Loucy (cell line): ENCODE data around the gene GPR61.

ENCODE experiments used
- EZH2phosphoT487 ChIP-seq: fragments of 200-600 bp; IDR thresholded peaks from 2 replicates; pipeline ENCODE4 v1.6.1; 2018; ENCODE audit warnings: antibody characterized with exemption, mild to moderate bottlenecking, moderate library complexity, borderline replicate concordance
- TF ChIP-seq, protein P1 (sequence below): fragments of 200-600 bp; sonication (generic); conservative IDR thresholded peaks from 2 replicates; pipeline ENCODE4 v1.5.1; 2014; ENCODE audit warnings: mild to moderate bottlenecking, antibody characterized with exemption, low read length

DNA sequence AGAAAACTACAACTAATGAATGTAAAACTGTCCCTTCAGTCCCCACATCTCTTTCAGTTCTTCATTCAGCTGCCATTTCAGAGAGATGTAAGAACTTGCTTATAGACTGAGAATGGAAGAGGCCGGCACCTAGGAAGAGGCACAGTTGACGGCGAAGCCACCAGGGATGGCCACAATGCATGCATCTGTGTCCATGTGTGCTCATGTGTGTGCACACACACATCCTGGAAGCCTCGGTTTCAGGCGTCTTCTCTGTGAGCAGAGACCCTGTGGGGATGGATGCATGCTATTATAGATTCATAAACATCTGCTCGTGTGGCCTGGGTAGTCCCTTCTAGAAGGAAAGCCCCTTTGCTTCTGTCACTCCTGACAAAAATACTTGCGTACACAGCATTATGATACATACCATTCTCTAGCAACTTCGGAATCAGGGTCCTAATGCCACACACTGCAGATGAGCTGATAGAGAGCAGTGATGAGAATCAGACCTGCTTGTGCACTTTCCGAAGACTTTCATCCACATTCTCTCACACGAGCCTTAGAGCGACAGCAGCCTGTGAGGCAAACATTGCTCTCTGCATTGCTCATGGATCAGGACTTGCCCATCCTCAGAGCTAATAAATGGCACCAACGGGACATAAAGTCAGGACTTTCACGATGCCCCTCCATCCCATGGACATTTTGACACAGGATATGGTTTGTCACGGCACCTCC is 12.4 kb upstream of the GPR61 start:
- TF ChIP-seq, protein P1, sequence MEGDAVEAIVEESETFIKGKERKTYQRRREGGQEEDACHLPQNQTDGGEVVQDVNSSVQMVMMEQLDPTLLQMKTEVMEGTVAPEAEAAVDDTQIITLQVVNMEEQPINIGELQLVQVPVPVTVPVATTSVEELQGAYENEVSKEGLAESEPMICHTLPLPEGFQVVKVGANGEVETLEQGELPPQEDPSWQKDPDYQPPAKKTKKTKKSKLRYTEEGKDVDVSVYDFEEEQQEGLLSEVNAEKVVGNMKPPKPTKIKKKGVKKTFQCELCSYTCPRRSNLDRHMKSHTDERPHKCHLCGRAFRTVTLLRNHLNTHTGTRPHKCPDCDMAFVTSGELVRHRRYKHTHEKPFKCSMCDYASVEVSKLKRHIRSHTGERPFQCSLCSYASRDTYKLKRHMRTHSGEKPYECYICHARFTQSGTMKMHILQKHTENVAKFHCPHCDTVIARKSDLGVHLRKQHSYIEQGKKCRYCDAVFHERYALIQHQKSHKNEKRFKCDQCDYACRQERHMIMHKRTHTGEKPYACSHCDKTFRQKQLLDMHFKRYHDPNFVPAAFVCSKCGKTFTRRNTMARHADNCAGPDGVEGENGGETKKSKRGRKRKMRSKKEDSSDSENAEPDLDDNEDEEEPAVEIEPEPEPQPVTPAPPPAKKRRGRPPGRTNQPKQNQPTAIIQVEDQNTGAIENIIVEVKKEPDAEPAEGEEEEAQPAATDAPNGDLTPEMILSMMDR = no peak
- no peak for TF ChIP-seq EZH2phosphoT487
